ENCODE measurements around the gene ARSG.

DNA sequence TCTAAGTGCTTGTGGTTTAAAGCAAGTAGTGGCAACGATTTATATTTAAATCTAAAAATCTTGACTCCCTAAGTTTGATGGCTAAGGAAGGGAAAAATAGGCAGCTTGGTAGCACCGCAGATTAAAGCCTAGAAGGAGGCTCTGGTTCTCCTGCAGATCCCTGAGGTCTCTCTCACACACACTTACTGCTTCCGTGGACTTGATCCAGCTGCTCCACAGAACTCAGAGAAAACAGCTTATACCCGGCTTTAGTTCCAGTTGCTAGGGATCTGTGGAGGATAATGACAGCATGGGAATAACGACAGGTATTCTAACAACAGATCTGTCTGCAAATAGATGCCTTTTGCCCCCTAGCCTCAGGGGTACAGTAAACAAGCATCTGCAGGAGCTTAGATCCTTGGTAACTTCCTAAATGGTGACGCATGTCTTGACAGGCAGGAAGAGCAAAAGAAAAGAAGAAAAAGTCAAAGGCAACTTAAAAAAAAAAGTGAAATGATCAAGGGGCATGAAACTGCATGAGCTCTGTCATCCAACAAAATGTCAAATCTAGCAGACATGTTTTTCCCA is 161.5 kb downstream of the ARSG start:
- no peak for TF ChIP-seq ZNF140 (tag by site-specific recombination; IDR thresholded peaks at IDR 0.05)
- TF ChIP-seq ZNF48 (tag by site-specific recombination; IDR thresholded peaks at IDR 0.05): no peak
- TF ChIP-seq, protein P1, sequence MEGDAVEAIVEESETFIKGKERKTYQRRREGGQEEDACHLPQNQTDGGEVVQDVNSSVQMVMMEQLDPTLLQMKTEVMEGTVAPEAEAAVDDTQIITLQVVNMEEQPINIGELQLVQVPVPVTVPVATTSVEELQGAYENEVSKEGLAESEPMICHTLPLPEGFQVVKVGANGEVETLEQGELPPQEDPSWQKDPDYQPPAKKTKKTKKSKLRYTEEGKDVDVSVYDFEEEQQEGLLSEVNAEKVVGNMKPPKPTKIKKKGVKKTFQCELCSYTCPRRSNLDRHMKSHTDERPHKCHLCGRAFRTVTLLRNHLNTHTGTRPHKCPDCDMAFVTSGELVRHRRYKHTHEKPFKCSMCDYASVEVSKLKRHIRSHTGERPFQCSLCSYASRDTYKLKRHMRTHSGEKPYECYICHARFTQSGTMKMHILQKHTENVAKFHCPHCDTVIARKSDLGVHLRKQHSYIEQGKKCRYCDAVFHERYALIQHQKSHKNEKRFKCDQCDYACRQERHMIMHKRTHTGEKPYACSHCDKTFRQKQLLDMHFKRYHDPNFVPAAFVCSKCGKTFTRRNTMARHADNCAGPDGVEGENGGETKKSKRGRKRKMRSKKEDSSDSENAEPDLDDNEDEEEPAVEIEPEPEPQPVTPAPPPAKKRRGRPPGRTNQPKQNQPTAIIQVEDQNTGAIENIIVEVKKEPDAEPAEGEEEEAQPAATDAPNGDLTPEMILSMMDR (tag by site-specific recombination; IDR thresholded peaks at IDR 0.05): no peak
- TF ChIP-seq ZEB2 (tag by site-specific recombination; IDR thresholded peaks at IDR 0.05): no peak
- no peak for TF ChIP-seq ZNF658 (tag by site-specific recombination; IDR thresholded peaks at IDR 0.05)
- TF ChIP-seq ZNF121 (tag by site-specific recombination; IDR thresholded peaks at IDR 0.05): no peak
- TF ChIP-seq, protein P2, sequence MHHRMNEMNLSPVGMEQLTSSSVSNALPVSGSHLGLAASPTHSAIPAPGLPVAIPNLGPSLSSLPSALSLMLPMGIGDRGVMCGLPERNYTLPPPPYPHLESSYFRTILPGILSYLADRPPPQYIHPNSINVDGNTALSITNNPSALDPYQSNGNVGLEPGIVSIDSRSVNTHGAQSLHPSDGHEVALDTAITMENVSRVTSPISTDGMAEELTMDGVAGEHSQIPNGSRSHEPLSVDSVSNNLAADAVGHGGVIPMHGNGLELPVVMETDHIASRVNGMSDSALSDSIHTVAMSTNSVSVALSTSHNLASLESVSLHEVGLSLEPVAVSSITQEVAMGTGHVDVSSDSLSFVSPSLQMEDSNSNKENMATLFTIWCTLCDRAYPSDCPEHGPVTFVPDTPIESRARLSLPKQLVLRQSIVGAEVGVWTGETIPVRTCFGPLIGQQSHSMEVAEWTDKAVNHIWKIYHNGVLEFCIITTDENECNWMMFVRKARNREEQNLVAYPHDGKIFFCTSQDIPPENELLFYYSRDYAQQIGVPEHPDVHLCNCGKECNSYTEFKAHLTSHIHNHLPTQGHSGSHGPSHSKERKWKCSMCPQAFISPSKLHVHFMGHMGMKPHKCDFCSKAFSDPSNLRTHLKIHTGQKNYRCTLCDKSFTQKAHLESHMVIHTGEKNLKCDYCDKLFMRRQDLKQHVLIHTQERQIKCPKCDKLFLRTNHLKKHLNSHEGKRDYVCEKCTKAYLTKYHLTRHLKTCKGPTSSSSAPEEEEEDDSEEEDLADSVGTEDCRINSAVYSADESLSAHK (tag by site-specific recombination; IDR thresholded peaks at IDR 0.05): no peak
- no peak for TF ChIP-seq ZBTB17 (tag by site-specific recombination; IDR thresholded peaks at IDR 0.05)
- TF ChIP-seq, protein P3, sequence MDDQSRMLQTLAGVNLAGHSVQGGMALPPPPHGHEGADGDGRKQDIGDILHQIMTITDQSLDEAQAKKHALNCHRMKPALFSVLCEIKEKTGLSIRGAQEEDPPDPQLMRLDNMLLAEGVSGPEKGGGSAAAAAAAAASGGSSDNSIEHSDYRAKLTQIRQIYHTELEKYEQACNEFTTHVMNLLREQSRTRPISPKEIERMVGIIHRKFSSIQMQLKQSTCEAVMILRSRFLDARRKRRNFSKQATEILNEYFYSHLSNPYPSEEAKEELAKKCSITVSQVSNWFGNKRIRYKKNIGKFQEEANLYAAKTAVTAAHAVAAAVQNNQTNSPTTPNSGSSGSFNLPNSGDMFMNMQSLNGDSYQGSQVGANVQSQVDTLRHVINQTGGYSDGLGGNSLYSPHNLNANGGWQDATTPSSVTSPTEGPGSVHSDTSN (CRISPR knock-in tag; IDR thresholded peaks at IDR 0.05): no peak
- TF ChIP-seq ZNF660 (tag by site-specific recombination; IDR thresholded peaks at IDR 0.05): no peak
- TF ChIP-seq MZF1 (tag by site-specific recombination; IDR thresholded peaks at IDR 0.05; ENCODE audit: borderline replicate concordance): no peak
